HEK293 (cell line): Measurements from ENCODE around the gene NAP1L4.

Source experiments
- CTCF ChIA-PET: fragments of 350-600 bp; formaldehyde crosslinking; extraction: SDS; loops from one replicate; lab custom pipeline; 2021; ENCODE audit warnings: antibody characterized with exemption; lab: Yijun Ruan, JAX
- POLR2A ChIA-PET: fragments of 300-600 bp; formaldehyde crosslinking; extraction: SDS; loops from one replicate; lab custom pipeline; 2020; ENCODE audit warnings: antibody characterized with exemption, inconsistent platforms; lab: Yijun Ruan, JAX
- H3K27ac ChIP-seq: fragments of 200-500 bp; sonication (Bioruptor generic); 2 replicates; pipeline ENCODE4 v1.5.1; 2014; ENCODE audit warnings: low read depth, low read length, control low read depth, inconsistent platforms; ENCODE audit errors: extremely low read depth
- H3K36me3 ChIP-seq, 2 experiments: fragments of 200-500 bp in 1 of 2; sonication (Bioruptor generic) in 1 of 2; 1 replicate in 1 of 2; 2 replicates in 1 of 2; pipeline ENCODE4 v1.5.1; 2014 to 2017; ENCODE audit warnings: inconsistent platforms in 2 of 2, low read length in 2 of 2; ENCODE audit not compliant: control insufficient read depth in 2 of 2, insufficient read depth in 1 of 2
- H3K4me1 ChIP-seq: fragments of 200-500 bp; sonication (Bioruptor generic); 2 replicates; pipeline ENCODE4 v1.5.1; 2014; ENCODE audit warnings: mild to moderate bottlenecking, low read length, inconsistent platforms; ENCODE audit not compliant: control insufficient read depth, insufficient read depth
- H3K4me3 ChIP-seq: 2 replicates; pipeline ENCODE4 v1.5.1; 2011; ENCODE audit warnings: low read depth, mild to moderate bottlenecking, control low read depth, low read length, moderate library complexity
- H3K9me3 ChIP-seq: fragments of 200-500 bp; sonication (Bioruptor generic); 2 replicates; pipeline ENCODE4 v1.5.1; 2014; ENCODE audit warnings: low read depth, low read length, inconsistent platforms; ENCODE audit not compliant: control insufficient read depth, insufficient read depth
- ELK4 ChIP-seq: IDR thresholded peaks from 2 replicates; pipeline ENCODE4 v1.6.1; 2011; ENCODE audit warnings: mild to moderate bottlenecking, low read depth, low read length, borderline replicate concordance
- MZF1 ChIP-seq: fragments of 450-650 bp; formaldehyde crosslinking; IDR thresholded peaks from 2 replicates; pipeline ENCODE4 v1.5.1; 2017; ENCODE audit warnings: missing biosample characterization, missing genetic modification characterization, borderline replicate concordance
- SP7 ChIP-seq: fragments of 450-650 bp; formaldehyde crosslinking; IDR thresholded peaks from 2 replicates; pipeline ENCODE4 v1.5.1; 2016; ENCODE audit warnings: missing biosample characterization, missing genetic modification characterization
- ZNF121 ChIP-seq: fragments of 450-650 bp; formaldehyde crosslinking; IDR thresholded peaks from 2 replicates; pipeline ENCODE4 v1.5.1; 2016; ENCODE audit warnings: missing biosample characterization, missing genetic modification characterization
- ZNF146 ChIP-seq: fragments of 450-650 bp; formaldehyde crosslinking; IDR thresholded peaks from 2 replicates; pipeline ENCODE4 v1.5.1; 2016; ENCODE audit warnings: missing biosample characterization, missing genetic modification characterization
- ZNF24 ChIP-seq: fragments of 450-650 bp; formaldehyde crosslinking; IDR thresholded peaks from 2 replicates; pipeline ENCODE4 v1.5.1; 2016; ENCODE audit warnings: missing biosample characterization, missing genetic modification characterization
- ZNF248 ChIP-seq: fragments of 450-650 bp; formaldehyde crosslinking; IDR thresholded peaks from 2 replicates; pipeline ENCODE4 v1.5.1; 2017; ENCODE audit warnings: missing biosample characterization, missing genetic modification characterization
- ZNF391 ChIP-seq: fragments of 450-650 bp; formaldehyde crosslinking; IDR thresholded peaks from 2 replicates; pipeline ENCODE4 v1.5.1; 2016; ENCODE audit warnings: low read depth, missing biosample characterization, missing genetic modification characterization, borderline replicate concordance
- ZNF488 ChIP-seq: fragments of 450-650 bp; formaldehyde crosslinking; IDR thresholded peaks from 2 replicates; pipeline ENCODE4 v1.5.1; 2016; ENCODE audit warnings: missing biosample characterization, missing genetic modification characterization
- ZNF580 ChIP-seq: fragments of 450-650 bp; formaldehyde crosslinking; IDR thresholded peaks from 2 replicates; pipeline ENCODE4 v1.5.1; 2016; ENCODE audit warnings: missing biosample characterization, missing genetic modification characterization
- ZNF600 ChIP-seq: fragments of 450-650 bp; formaldehyde crosslinking; IDR thresholded peaks from 2 replicates; pipeline ENCODE4 v1.5.1; 2016; ENCODE audit warnings: missing biosample characterization, missing genetic modification characterization
- ZNF747 ChIP-seq: fragments of 450-650 bp; formaldehyde crosslinking; IDR thresholded peaks from 2 replicates; pipeline ENCODE4 v1.5.1; 2016; ENCODE audit warnings: missing biosample characterization, missing genetic modification characterization
- TF ChIP-seq, protein P1 (sequence below): fragments of 450-650 bp; formaldehyde crosslinking; IDR thresholded peaks from 2 replicates; pipeline ENCODE4 v1.5.1; 2016; ENCODE audit warnings: missing biosample characterization, missing genetic modification characterization
- TF ChIP-seq, protein P2 (sequence below): fragments of 450-650 bp; formaldehyde crosslinking; IDR thresholded peaks from 2 replicates; pipeline ENCODE4 v1.5.1; 2016; ENCODE audit warnings: missing biosample characterization, missing genetic modification characterization, low read depth

NAP1L4 gene

DNA sequence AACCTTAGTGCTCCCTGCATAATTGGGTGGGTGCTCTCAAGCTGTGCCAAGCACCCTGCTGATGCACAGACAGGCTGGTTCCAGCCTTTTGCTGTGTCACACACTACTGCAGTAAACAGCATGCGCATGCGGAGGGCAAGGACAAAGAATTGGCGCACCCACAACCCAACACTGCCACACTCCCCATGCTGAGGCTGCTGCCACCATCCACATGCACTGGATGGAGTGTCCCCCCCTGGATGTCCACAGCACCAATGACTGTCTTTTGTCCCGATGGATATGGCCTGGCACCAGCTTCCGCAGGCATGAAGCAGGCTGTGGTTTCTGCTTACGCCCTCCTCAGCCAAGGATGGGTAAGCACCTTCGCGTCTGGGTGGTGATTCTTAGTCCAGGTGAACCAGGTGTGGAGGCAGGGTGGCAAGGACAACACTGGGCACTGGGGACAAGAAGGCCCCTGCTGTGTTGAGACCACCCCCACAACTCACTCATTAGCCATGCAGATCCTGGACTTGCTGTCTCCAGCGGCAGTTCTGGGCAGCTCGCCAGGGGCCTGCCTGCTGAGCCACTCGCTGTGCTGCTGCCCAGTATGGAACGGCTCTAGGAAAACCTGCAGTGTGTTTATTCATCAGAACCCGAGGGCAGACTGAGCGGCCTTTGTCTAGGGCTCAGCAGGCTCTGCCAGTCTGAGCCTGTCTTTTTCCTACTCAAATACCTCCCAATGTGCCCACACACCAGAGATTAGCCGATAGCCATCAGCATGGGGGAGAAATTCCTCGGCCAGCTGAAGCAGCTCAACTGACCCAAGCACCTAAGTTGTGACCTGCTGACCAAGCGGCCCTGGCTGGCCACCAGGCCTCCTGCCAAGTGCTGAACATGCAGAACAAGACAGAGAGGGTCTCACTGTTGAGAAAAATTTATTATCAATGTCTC lies 8.2 kb upstream of the NAP1L4 start (continued):
- TF ChIP-seq ZNF391 (tag by site-specific recombination) (no peak), ZNF600 (tag by site-specific recombination) (peak; percentile 94)

- peaks cover 3% of the 10 kb centered on the region; the same call in 1 of the 2 replicates for H3K4me1 ChIP-seq
- TF ChIP-seq ZNF747 (tag by site-specific recombination), result no peak
- TF ChIP-seq ZNF488 (tag by site-specific recombination), result no peak
- no peak for TF ChIP-seq ZNF580 (tag by site-specific recombination)
- TF ChIP-seq MZF1 (tag by site-specific recombination), result no peak
- no peak for TF ChIP-seq ZNF146 (tag by site-specific recombination)
- TF ChIP-seq, protein P1, sequence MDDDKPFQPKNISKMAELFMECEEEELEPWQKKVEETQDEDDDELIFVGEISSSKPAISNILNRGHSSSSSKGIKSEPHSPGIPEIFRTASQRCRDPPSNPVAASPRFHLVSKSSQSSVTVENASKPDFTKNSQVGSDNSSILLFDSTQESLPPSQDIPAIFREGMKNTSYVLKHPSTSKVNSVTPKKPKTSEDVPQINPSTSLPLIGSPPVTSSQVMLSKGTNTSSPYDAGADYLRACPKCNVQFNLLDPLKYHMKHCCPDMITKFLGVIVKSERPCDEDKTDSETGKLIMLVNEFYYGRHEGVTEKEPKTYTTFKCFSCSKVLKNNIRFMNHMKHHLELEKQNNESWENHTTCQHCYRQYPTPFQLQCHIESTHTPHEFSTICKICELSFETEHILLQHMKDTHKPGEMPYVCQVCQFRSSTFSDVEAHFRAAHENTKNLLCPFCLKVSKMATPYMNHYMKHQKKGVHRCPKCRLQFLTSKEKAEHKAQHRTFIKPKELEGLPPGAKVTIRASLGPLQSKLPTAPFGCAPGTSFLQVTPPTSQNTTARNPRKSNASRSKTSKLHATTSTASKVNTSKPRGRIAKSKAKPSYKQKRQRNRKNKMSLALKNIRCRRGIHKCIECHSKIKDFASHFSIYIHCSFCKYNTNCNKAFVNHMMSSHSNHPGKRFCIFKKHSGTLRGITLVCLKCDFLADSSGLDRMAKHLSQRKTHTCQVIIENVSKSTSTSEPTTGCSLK, result no peak
- no peak for TF ChIP-seq ELK4
- TF ChIP-seq, protein P2, sequence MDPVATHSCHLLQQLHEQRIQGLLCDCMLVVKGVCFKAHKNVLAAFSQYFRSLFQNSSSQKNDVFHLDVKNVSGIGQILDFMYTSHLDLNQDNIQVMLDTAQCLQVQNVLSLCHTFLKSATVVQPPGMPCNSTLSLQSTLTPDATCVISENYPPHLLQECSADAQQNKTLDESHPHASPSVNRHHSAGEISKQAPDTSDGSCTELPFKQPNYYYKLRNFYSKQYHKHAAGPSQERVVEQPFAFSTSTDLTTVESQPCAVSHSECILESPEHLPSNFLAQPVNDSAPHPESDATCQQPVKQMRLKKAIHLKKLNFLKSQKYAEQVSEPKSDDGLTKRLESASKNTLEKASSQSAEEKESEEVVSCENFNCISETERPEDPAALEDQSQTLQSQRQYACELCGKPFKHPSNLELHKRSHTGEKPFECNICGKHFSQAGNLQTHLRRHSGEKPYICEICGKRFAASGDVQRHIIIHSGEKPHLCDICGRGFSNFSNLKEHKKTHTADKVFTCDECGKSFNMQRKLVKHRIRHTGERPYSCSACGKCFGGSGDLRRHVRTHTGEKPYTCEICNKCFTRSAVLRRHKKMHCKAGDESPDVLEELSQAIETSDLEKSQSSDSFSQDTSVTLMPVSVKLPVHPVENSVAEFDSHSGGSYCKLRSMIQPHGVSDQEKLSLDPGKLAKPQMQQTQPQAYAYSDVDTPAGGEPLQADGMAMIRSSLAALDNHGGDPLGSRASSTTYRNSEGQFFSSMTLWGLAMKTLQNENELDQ (tag by site-specific recombination), result no peak
- no peak for TF ChIP-seq ZNF24 (tag by site-specific recombination)
- peaks cover 0 to 47% of the 10 kb centered on the region in 2 experiments; a peak in 1 of 3 replicates for H3K36me3 ChIP-seq
- POLR2A ChIA-PET, result no interaction called here
- CTCF ChIA-PET, result interaction anchor here (2.1 kb wide), 1 partner anchor 92 kb away, joined by 7 read pairs; no protein-coding TSS in a partner anchor
- H3K27ac ChIP-seq, result no peak overlapping the region
- no peak overlapping the region for H3K4me3 ChIP-seq
- no peaks in the 10 kb centered on the region for H3K9me3 ChIP-seq
These were observed 7.4 kb upstream of the NAP1L4 start for GRCh38 chr11:2999464-2999998.

GRCh38 chr11:2998073-2998850 lies 6.1 kb upstream of the NAP1L4 start:
- H3K4me3 ChIP-seq, result no peak overlapping the region
- H3K36me3 ChIP-seq, result peaks cover 0 to 35% of the 10 kb centered on the region in 2 experiments; a peak in 1 of 3 replicates
- H3K9me3 ChIP-seq, result no peaks in the 10 kb centered on the region
- no peak overlapping the region for H3K27ac ChIP-seq
- CTCF ChIA-PET, result interaction anchor here (2.1 kb wide), 1 partner anchor 93 kb away, joined by 7 read pairs; no protein-coding TSS in a partner anchor
- no peak for TF ChIP-seq ZNF248 (tag by site-specific recombination)
- TF ChIP-seq ZNF121, result peak; percentile 49; the same call in 1 of the 2 replicates
- TF ChIP-seq SP7 (tag by site-specific recombination), result peak; percentile 57; the same call in 1 of the 2 replicates
- TF ChIP-seq, all 188 proteins: peak for 2
- POLR2A ChIA-PET, result interaction anchor here (0.6 kb wide), 1 partner anchor 69 kb away, joined by 4 read pairs; the partner anchor contains the start of gene PHLDA2
- peaks cover 3% of the 10 kb centered on the region; the same call in 1 of the 2 replicates for H3K4me1 ChIP-seq
